Measurements from ENCODE around the gene SCPEP1.

The SCPEP1 gene

DNA sequence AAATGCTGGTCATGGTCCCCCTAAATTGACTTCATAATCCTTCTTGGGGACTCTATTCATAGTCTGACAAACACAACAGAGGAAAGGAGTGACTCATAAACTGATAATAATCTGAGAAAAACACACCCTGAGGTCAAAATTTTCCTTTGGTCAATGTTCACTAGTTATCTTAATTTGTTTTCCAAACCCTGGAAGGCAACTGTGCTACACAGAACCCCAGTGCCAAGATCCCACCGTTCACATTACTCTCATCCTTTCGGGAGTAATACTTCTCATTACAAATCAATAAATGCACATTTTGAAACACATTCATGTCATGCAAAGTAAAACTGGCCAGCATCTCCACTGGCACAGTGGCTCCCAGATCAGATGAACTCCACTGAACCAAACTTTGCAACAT, 40.2 kb upstream of the SCPEP1 start:
- TF ChIP-seq, protein P1, sequence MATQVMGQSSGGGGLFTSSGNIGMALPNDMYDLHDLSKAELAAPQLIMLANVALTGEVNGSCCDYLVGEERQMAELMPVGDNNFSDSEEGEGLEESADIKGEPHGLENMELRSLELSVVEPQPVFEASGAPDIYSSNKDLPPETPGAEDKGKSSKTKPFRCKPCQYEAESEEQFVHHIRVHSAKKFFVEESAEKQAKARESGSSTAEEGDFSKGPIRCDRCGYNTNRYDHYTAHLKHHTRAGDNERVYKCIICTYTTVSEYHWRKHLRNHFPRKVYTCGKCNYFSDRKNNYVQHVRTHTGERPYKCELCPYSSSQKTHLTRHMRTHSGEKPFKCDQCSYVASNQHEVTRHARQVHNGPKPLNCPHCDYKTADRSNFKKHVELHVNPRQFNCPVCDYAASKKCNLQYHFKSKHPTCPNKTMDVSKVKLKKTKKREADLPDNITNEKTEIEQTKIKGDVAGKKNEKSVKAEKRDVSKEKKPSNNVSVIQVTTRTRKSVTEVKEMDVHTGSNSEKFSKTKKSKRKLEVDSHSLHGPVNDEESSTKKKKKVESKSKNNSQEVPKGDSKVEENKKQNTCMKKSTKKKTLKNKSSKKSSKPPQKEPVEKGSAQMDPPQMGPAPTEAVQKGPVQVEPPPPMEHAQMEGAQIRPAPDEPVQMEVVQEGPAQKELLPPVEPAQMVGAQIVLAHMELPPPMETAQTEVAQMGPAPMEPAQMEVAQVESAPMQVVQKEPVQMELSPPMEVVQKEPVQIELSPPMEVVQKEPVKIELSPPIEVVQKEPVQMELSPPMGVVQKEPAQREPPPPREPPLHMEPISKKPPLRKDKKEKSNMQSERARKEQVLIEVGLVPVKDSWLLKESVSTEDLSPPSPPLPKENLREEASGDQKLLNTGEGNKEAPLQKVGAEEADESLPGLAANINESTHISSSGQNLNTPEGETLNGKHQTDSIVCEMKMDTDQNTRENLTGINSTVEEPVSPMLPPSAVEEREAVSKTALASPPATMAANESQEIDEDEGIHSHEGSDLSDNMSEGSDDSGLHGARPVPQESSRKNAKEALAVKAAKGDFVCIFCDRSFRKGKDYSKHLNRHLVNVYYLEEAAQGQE (IDR thresholded peaks at IDR 0.05; ENCODE audit: insufficient read depth in 1 of 2, low read depth in 2 of 2, low read length in 2 of 2) = no peak
- TF ChIP-seq FOXP2 (optimal IDR thresholded peaks at IDR 0.05; ENCODE audit: borderline replicate concordance, extremely low read depth, extremely low read length, insufficient read depth) (no peak), POLR2AphosphoS5 (IDR thresholded peaks at IDR 0.05; ENCODE audit: low read depth, low read length) (no peak), SIN3A (IDR thresholded peaks at IDR 0.05; ENCODE audit: borderline replicate concordance, insufficient read depth, low read length) (no peak), TAF1 (IDR thresholded peaks at IDR 0.05; ENCODE audit: borderline replicate concordance, insufficient read depth, low read length) (no peak)

DNA sequence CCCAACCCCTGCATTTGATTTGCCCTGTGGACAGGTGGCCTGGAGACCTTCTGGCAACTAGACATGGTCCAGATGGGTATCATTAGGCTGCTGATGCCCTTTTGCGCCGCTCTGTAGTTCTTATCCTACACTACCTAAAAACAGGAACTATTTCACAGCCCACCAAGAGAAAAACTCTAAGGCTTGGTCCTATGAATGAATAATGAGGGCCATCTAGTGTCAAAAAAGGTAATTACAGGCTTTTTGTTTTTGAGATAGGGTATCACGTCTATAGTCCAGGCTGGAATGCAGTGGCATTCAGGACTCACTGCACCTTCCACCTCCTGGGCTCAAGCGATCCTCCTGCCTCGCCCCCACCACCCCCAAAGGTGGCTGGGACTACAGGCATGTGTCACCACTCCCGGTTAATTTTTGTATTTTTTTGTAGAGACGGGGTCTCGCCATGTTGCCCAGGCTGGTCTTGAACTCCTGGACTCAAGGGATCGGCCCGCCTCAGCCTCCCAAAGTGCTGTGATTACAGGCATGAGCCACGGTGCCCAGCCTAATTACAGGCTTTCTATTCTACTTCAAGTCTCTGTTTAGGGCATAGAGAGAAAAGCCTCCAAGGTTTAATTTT, 38.0 kb upstream of the SCPEP1 start:
- TF ChIP-seq FOXP2 (optimal IDR thresholded peaks at IDR 0.05; ENCODE audit: borderline replicate concordance, extremely low read depth, extremely low read length, insufficient read depth) = no peak
- no peak for TF ChIP-seq SIN3A (IDR thresholded peaks at IDR 0.05; ENCODE audit: borderline replicate concordance, insufficient read depth, low read length)
- TF ChIP-seq, protein P1 (IDR thresholded peaks at IDR 0.05; ENCODE audit: insufficient read depth in 1 of 2, low read depth in 2 of 2, low read length in 2 of 2) = no peak
- TF ChIP-seq POLR2AphosphoS5 (IDR thresholded peaks at IDR 0.05; ENCODE audit: low read depth, low read length) = no peak
- TF ChIP-seq TAF1 (IDR thresholded peaks at IDR 0.05; ENCODE audit: borderline replicate concordance, insufficient read depth, low read length) = no peak

GRCh38 chr17:56943505-56944125, 34.3 kb upstream of the SCPEP1 start:
- TF ChIP-seq, protein P1 (IDR thresholded peaks at IDR 0.05; ENCODE audit: insufficient read depth in 1 of 2, low read depth in 2 of 2, low read length in 2 of 2) = no peak
- TF ChIP-seq TAF1 (IDR thresholded peaks at IDR 0.05; ENCODE audit: borderline replicate concordance, insufficient read depth, low read length) (no peak), POLR2AphosphoS5 (IDR thresholded peaks at IDR 0.05; ENCODE audit: low read depth, low read length) (no peak), SIN3A (IDR thresholded peaks at IDR 0.05; ENCODE audit: borderline replicate concordance, insufficient read depth, low read length) (no peak), FOXP2 (optimal IDR thresholded peaks at IDR 0.05; ENCODE audit: borderline replicate concordance, extremely low read depth, extremely low read length, insufficient read depth) (no peak)

- TF ChIP-seq TAF1 (IDR thresholded peaks at IDR 0.05; ENCODE audit: borderline replicate concordance, insufficient read depth, low read length) (no peak), SIN3A (IDR thresholded peaks at IDR 0.05; ENCODE audit: borderline replicate concordance, insufficient read depth, low read length) (no peak), POLR2AphosphoS5 (IDR thresholded peaks at IDR 0.05; ENCODE audit: low read depth, low read length) (no peak), FOXP2 (optimal IDR thresholded peaks at IDR 0.05; ENCODE audit: borderline replicate concordance, extremely low read depth, extremely low read length, insufficient read depth) (no peak)
- TF ChIP-seq, protein P1 (IDR thresholded peaks at IDR 0.05; ENCODE audit: insufficient read depth in 1 of 2, low read depth in 2 of 2, low read length in 2 of 2) = no peak
Measured at GRCh38 chr17:56945938-56946505, 31.9 kb upstream of the SCPEP1 start.

Data from PFSK-1 (cell line).